Astrocyte (in vitro differentiated cells and primary cell): ENCODE data around the gene USP22. TPM values are rescaled to one million over a fixed set of nuclear protein-coding genes. Genes with fewer than 3 reads are reported as not detected.

ENCODE experiments used
- DNase-seq: peaks from one replicate; pipeline ENCODE4 v3.0.0-alpha.2; 2010; ENCODE audit warnings: low read depth
- FAIRE-seq: peaks from 2 replicates; lab custom pipeline; 2011; peaks lifted over from hg19 to GRCh38; lab: Jason Lieb, UNC
- H2AFZ ChIP-seq: 2 replicates; pipeline ENCODE4 v1.6.0; 2012; ENCODE audit warnings: low read depth, low read length, inconsistent platforms
- H3K27ac ChIP-seq: 2 replicates; pipeline ENCODE4 v1.5.1; 2011; ENCODE audit warnings: low read depth, low read length, inconsistent platforms
- H3K27me3 ChIP-seq: 2 replicates; pipeline ENCODE4 v1.6.0; 2011; ENCODE audit warnings: low read length, inconsistent platforms; ENCODE audit not compliant: insufficient read depth
- H3K36me3 ChIP-seq: 2 replicates; pipeline ENCODE4 v1.5.1; 2011; ENCODE audit warnings: low read length, inconsistent platforms; ENCODE audit not compliant: insufficient read depth
- H3K4me1 ChIP-seq: 2 replicates; pipeline ENCODE4 v1.5.1; 2011; ENCODE audit warnings: low read length, inconsistent platforms; ENCODE audit not compliant: insufficient read depth
- H3K4me2 ChIP-seq: 2 replicates; pipeline ENCODE4 v1.6.0; 2012; ENCODE audit warnings: low read length, inconsistent platforms
- H3K4me3 ChIP-seq: 2 replicates; pipeline ENCODE4 v1.5.1; 2011; ENCODE audit warnings: low read depth, mild to moderate bottlenecking, low read length, inconsistent platforms; ENCODE audit not compliant: insufficient read depth
- H3K79me2 ChIP-seq: 2 replicates; pipeline ENCODE4 v1.6.0; 2012; ENCODE audit warnings: mild to moderate bottlenecking, low read length, inconsistent platforms; ENCODE audit not compliant: insufficient read depth
- H3K9ac ChIP-seq: 2 replicates; pipeline ENCODE4 v1.6.0; 2012; ENCODE audit warnings: mild to moderate bottlenecking, low read length, inconsistent platforms
- H3K9me3 ChIP-seq: 2 replicates; pipeline ENCODE4 v1.5.1; 2012; ENCODE audit warnings: low read depth, mild to moderate bottlenecking, low read length, inconsistent platforms; ENCODE audit not compliant: insufficient read depth
- H4K20me1 ChIP-seq: 2 replicates; pipeline ENCODE4 v1.6.0; 2012; ENCODE audit warnings: low read length, inconsistent platforms; ENCODE audit not compliant: insufficient read depth
- H3K27ac Mint-ChIP-seq: one replicate; pipeline ENCODE4 v1.8.0; 2021; ENCODE audit warnings: mild to moderate bottlenecking, mixed read lengths; ENCODE audit not compliant: unreplicated experiment
- H3K27me3 Mint-ChIP-seq: one replicate; pipeline ENCODE4 v1.8.0; 2021; ENCODE audit warnings: low read depth, mixed read lengths; ENCODE audit not compliant: unreplicated experiment
- H3K36me3 Mint-ChIP-seq: one replicate; pipeline ENCODE4 v1.8.0; 2021; ENCODE audit warnings: low read depth, mixed read lengths; ENCODE audit not compliant: unreplicated experiment
- H3K4me1 Mint-ChIP-seq: one replicate; pipeline ENCODE4 v1.8.0; 2021; ENCODE audit warnings: low read depth, mixed read lengths; ENCODE audit not compliant: unreplicated experiment
- H3K4me3 Mint-ChIP-seq: one replicate; pipeline ENCODE4 v1.8.0; 2021; ENCODE audit warnings: mild to moderate bottlenecking, moderate library complexity, mixed read lengths; ENCODE audit not compliant: unreplicated experiment
- H3K9me3 Mint-ChIP-seq: one replicate; pipeline ENCODE4 v1.8.0; 2021; ENCODE audit warnings: mild to moderate bottlenecking, mixed read lengths; ENCODE audit not compliant: unreplicated experiment
- CTCF ChIP-seq: IDR thresholded peaks from 2 replicates; pipeline ENCODE4 v1.5.1; 2011; ENCODE audit warnings: low read depth, mild to moderate bottlenecking, inconsistent platforms, low read length, moderate library complexity; ENCODE audit not compliant: insufficient read depth
- EZH2 ChIP-seq: IDR thresholded peaks from 2 replicates; pipeline ENCODE4 v1.6.1; 2012; ENCODE audit warnings: mild to moderate bottlenecking, low read length, inconsistent platforms; ENCODE audit not compliant: insufficient read depth
- total RNA-seq: library from RNA; stranded (reverse); gene quantifications from 2 replicates; pipeline ENCODE4 v1.2.1, GENCODE V29; 2021

Gene USP22
- total RNA-seq, 1 donor from 2014 or later: 266 TPM

GRCh38 chr17:21061158-21061835, 18.5 kb upstream of the USP22 start:
- H3K36me3 ChIP-seq: no peaks in the 10 kb centered on the region
- Mint-ChIP-seq H3K36me3 (peaks cover 3% of the 10 kb centered on the region), H3K27ac (no peak overlapping the region), H3K4me3 (no peak overlapping the region), H3K4me1 (peaks cover 11% of the 10 kb centered on the region), H3K27me3 (no peaks in the 10 kb centered on the region), H3K9me3 (peaks cover 4% of the 10 kb centered on the region)
- DNase-seq (no peak), FAIRE-seq (no peak)
- no peaks in the 10 kb centered on the region for H3K27me3 ChIP-seq
- H3K4me3 ChIP-seq: no peak overlapping the region
- no peak overlapping the region for H3K27ac ChIP-seq
- H3K9ac ChIP-seq: no peak overlapping the region
- no peak overlapping the region for H3K4me2 ChIP-seq
- no peaks in the 10 kb centered on the region for H3K79me2 ChIP-seq
- no peak overlapping the region for H2AFZ ChIP-seq
- TF ChIP-seq CTCF: no peak
- TF ChIP-seq EZH2: no peak
- H4K20me1 ChIP-seq: no peaks in the 10 kb centered on the region
- H3K9me3 ChIP-seq: no peaks in the 10 kb centered on the region
- no peaks in the 10 kb centered on the region for H3K4me1 ChIP-seq

GRCh38 chr17:21059761-21060160, 16.9 kb upstream of the USP22 start:
- H3K4me3 Mint-ChIP-seq: no peak overlapping the region
- Histone ChIP-seq H3K9me3 (no peaks in the 10 kb centered on the region), H2AFZ (no peak overlapping the region), H3K79me2 (no peaks in the 10 kb centered on the region), H3K27me3 (no peaks in the 10 kb centered on the region), H3K4me1 (no peaks in the 10 kb centered on the region), H3K4me3 (no peak overlapping the region), H3K4me2 (no peak overlapping the region), H3K27ac (no peak overlapping the region), H3K9ac (no peak overlapping the region), H3K36me3 (no peaks in the 10 kb centered on the region), H4K20me1 (no peaks in the 10 kb centered on the region)
- no peaks in the 10 kb centered on the region for H3K36me3 Mint-ChIP-seq
- FAIRE-seq: no peak
- no peaks in the 10 kb centered on the region for H3K27me3 Mint-ChIP-seq
- no peak for TF ChIP-seq CTCF
- no peak for TF ChIP-seq EZH2
- H3K27ac Mint-ChIP-seq: no peak overlapping the region
- H3K9me3 Mint-ChIP-seq: no peaks in the 10 kb centered on the region
- DNase-seq: no peak
- H3K4me1 Mint-ChIP-seq: peaks cover 7% of the 10 kb centered on the region
